Iris pigment epithelial cell (primary cell): Measurements from ENCODE around the gene SETD2.
"Not testable (repeated sequence)": the region's sequence is repeated elsewhere in the genome, so short reads cannot be mapped to it uniquely, and the experiment has no call there.

Source experiments
- DNase-seq: peaks from one replicate; pipeline ENCODE4 v3.0.0-alpha.2; 2011; ENCODE audit warnings: low read depth

The SETD2 gene

DNA sequence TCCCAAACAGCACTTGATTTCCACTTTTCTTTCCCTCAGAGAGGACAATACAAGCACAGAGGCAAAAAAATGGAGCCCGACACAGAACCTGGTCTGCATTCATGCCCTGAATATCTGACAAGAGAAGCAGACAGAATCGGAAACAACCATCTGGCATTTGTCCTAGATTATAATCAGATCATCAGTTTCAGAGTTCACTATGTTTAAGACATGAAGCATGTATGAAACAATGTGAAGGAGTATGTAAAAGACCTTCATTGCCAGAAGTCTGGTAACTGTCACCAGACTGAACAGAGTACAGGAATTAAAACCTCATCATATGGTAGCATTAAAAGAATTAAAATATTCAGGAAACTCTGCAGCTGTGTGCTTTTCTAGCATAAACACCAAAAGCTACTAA is 65.0 kb downstream of the SETD2 start:
- peak; percentile 39 for DNase-seq

DNA sequence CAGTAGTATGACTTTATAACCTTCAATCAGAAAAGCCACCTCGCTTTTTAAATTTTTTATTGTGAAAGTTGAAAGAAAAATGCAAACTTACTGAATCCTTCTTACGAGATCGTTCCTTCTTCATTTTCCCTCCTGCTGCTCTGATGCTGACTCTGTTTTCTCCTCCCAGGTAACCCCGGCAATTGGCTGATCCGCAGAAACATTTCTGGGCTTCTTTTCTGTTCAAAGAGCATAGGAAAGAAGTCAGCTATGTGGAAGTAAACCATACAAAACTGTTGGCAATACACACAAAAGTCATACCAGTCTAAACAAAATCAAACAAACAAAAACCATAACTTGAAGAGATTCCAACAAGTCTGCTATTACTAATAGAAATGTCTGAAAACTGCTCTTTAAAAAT is 66.0 kb downstream of the SETD2 start:
- no peak for DNase-seq

DNA sequence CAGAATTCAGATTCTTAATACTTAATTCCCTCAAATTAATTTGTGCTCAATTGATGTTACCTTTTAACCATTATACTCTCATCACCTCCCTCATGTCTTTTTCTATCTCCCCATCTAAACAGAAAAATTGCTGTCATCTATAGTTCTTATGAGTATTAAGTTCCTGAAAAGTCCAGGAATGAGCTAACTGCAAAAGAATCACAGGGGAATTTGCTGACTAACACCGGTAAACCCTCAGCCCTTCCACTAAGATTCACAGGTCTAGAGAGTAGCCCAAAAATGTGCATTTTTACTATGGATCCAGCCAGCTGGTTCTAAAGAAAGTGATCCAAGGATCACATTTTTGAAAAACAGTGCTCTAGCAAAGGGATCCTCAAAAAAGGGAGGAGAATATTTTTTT is 67.0 kb downstream of the SETD2 start:
- DNase-seq, result peak; percentile 85

DNA sequence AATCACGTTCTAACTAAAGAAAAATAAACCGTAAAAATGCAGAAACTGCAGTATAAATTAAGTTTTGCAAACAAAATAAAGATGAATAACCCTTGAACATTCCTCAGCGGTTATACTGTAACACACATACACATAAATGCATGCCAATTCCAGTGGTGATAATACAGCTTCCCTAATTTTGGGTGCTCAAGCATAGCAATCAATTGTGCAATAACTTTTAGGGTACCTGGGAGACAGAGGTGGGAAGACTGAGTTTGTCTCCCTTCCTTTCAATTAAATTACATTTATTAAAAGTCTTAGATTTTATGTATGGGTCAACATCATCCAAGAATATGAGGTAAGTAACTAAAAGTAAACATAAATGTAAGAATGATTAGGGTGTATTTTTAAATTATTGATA is 71.8 kb downstream of the SETD2 start:
- no peak for DNase-seq

DNA sequence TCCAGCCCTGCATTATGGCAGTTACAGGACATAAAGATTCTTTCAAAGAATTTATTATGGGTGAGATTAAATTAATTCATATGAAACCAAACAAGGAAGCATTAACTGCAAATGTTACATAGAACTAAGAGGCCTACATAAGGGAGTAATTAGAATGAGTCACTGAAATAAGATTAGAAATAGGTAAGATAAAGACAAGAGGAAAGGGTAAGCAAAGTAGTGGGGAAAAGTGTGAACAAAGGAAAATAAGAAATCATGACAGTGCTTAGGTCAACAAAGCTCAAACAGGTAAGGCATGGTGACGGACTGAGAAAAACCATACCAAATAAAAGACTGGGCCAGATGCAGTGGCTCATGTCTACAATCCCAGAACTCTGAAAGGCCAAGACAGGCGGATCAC is 74.3 kb downstream of the SETD2 start:
- DNase-seq, result no peak

DNA sequence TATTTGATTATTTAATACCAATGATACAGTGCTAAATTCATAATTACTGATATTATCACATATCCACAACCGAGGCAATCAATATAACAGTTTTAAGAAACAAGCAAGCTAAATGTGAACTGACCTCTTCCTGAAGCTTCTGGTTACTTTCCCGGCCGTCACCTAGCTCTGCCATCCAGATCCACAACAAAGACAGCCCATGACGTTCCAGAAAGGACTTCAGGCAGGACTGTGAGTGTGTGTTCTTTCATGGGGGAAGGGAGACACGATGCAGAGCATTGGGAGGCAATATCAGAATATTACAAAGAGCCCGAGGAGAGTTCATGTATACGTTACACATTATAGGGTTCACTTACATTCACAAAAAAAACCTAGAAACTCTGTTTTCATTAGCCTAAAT is 77.8 kb downstream of the SETD2 start:
- DNase-seq, result no peak

DNA sequence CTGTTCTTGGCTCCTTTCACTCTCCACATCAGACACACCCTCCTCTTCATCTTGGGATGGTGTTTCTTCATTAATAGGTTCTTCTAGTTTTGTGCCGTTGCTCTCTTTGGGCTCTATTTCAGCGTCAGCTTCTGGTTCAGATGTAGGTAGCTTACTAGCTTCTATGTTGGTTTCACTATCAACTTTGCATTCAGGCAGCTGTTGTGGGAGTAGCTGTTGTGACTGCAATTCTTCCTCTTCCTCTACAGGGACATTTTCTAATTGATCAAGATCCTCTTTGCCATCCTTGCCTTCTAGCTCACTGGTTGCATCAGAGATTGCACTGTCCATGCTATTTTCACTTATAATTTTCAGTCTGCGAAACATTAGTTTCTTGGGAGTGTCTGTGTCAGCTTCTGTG is 80.1 kb downstream of the SETD2 start:
- DNase-seq, result no peak

DNA sequence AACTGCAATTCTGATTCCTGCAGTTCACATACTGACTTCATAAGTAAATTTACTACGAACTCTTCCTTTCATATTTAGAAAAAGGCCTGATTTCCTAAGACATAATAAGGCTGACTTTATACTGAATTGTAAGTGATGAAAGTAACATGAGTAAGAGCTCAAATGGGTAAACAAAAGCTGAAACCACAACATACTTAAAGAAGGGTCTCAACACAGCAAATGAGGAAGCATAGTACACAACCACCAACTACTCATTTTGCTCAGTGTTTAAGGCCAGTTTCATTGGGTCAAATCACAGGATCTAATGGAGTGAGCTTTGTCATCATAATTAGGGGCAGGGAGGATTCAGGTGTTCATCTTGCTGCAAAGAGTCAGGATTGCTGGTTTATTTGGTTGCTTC is 81.4 kb downstream of the SETD2 start:
- DNase-seq, result peak; percentile 86

DNA sequence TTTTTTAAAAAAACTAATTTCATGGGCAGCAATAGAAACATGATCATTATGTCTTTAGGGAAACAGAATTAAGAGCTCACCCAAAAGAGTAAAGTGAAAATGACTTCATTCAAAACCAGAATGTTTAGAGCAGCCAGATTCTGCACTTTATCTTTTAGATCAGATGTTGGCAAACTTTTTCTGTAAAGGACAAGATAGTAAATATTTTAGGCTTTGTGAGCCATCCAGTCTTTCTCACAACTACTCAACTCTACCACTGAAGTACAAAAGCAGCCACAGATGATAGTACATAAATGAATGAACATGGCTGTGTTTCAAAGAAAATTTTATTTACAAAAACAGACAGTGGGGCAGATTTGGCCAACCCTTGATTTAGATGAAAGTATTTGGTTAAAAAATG is 84.5 kb downstream of the SETD2 start:
- DNase-seq, result no peak

DNA sequence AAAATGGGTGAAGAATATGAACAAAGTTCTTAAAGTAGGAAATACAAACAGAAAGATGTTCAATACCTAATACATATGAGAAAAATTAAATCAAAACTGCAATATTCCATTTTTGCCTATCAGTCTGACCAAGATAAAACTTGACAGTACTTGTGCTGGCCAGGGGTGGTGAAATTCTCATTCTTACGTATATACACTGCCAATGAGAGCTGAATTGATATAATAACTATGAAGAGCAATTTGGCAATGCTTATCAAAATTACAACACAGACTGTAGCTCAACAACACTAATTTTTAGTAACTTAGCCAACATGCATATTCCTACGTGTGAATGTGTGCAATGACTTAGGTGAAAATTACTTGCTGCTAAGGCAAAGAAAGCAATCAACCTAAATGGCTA is 90.2 kb downstream of the SETD2 start:
- no peak for DNase-seq

DNA sequence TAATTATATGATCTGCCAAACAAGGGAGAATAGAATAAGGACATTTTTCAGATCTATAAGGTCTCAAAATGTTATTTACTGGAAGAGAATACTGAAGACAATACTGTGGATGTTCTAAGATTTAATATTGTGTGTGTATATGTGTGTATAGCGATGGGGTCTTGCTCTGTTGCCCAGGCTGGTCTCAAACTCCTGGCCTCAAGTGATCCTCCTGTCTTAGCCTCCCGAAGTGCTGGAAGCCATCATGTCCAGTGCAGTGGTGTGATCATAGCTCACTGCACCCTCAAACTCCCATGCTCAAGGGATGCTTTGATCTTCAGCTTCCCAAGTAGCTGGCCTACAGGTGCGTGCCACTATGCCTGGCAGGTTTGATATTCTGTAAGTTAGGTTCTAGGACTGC is 93.1 kb downstream of the SETD2 start:
- DNase-seq, result no peak

DNA sequence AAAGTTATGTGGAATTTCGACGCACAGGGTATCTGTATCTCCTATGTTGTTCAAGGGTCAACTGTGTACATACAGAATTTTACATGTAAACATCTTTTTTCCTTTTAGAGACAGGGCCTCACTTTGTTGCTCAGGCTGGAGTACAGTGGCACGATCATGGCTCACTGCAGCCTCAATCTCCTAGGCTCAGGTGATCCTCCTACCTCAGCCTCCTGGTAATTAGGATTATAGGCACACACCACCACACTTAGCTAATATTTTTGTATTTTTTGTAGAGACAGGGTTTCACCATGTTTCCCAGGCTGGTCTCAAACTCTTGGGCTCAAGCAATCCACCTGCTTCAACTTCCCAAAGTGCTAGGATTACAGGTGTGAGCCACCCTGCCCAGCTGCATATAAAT is 97.7 kb downstream of the SETD2 start:
- DNase-seq, result not testable (repeated sequence)

DNA sequence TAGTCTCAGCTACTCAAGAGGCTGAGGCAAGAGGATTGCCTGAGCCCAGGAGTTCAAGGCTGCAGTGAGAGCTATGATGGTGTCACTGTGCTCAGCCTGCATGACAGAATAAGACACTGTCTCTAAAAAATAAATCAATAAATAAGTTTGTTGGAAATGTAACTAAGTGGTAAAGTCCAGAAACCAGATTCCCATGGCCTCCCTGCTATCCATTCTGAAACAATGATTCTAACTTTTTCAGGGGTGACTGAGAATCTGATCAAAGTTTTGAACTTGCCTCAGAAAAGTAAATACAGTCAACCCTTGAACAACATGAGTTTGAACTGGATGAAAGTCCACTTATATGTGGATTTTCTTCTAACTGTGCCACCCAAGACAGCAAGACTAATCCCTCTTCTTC is 98.2 kb downstream of the SETD2 start:
- DNase-seq, result no peak

DNA sequence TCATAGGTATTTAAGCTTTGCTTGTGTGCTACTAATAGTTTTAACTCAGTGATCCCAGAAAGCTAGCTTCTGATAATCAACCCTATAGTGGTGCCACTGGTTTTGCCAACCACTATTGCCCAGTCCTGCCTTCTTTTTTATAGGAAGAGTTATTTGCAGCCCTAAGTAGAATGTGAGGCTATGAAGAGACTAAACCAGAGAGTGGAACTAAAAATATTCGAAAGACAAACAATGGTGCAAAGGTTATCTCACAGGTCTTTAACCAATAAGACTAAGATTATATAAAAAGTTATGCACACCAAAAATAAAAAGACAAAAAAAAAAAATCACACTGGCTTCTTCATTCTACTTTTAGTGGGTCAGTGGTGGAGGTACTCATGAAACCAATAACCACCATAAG is 98.9 kb downstream of the SETD2 start:
- DNase-seq, result no peak

DNA sequence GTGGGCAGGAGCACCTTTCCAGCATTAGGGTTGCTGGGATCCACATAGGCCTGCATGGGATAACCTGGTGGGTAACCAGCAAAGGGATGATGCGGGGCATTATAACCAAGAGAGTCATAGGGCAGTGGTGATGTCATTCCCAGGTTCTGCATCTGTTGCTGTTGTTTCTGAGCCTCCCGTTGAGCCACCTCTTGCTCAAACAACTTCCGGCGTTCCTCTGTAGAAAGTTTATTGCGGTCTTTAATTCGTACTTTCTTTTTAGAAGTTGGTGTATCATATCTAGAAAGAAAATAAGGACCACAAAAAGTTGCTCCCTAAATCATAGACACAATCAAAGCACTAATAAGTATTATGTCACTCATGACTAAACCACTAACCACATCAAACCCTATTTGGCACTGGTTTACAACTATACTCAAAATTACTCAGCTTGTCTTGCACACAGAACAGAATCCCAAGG is 106.7 kb downstream of the SETD2 start:
- DNase-seq, result peak; percentile 35

DNA sequence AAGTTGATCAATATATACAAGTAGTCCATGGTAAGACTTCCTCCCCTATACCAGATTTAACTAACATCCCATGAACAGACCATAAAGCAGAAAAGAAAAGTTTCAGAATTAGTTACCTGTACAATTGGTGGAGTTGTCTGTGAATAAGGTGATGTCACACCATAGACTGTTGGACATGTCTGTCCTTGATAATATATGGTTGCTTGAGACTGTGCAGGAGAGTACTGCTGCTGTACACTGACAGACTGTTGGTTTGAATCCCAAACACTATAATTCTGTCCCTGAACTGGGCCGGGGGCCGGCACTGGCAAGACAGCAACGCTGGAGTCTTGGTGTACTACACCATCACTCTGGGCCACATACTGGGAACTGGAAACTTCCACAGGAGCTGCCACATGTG is 107.2 kb downstream of the SETD2 start:
- no peak for DNase-seq

DNA sequence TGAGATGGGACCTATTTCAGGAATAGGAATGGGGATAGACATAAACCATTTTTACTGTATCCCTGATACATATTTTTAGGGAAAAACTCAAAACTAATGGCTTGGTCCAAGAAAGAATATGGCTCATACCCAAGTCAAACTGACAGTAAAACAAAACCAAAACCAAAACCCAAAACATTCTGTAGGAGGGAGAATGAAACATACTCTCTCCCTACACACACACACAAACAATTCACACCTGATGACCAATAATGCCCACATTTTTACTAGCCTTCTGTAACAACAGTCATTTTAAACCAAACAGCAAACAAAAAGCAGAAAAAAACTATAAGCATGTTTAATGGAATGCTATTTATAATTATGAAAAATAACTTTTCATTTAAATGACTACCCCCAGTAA is 109.5 kb downstream of the SETD2 start:
- no peak for DNase-seq

DNA sequence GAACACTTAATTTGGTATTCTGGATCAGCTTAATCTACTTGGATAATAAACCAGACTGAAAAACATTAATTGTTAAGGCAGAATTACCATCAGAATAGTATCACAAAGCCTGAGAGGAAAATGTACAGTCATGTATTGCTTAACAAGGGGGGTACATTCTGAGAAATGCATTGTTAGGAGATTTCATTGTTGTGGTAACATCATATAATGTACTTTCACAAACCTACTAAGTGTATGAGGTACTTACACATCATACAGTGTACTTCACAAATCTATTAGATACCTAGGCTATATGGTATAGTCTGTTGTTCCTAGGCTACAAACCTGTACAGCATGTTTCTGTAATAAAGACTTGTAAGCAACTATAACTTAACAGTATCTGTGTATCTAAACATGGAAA is 116.2 kb downstream of the SETD2 start:
- DNase-seq, result no peak

DNA sequence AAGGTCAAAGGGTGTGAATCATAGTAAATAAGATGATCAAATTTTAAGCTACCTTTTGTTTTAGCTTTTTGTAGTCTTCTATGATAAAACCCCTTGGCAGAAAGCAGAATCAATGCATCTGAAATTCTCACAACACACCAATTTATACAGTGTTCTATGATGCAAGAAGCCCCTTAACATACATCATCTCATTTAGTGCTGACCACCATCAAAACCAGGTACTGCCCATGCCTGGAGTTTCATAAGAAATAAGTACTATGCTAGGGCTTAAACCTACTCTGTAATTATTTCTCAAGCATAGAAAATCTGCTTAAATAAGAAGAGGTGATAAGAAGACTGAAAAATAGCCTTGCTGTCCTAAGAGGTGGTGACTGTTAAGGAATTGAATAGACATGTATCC is 116.8 kb downstream of the SETD2 start:
- no peak for DNase-seq

DNA sequence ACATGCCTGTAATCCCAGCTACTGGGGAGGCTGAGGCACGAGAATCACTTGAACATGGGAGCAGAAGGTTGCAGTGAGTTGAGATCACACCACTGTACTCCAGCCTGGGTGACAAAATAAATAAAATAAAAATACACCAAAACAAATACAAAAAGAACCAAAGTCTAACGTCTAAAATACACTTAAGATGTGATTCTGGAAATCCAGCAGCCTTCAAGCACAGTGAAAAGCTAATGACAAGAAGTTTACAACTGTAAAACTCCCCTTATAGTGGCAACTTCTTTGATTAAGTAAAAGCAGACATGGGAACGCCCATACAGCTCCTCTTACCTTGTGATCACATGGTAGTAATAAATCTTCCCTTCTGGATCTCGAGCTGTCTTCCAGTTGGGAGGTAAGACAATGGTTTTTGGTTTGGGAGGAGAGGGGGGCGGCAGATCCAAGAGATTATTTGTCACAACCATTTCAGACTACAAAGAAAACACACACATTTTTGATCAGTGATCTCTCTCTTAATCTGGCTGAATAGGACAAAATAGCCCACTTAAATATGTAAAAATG is 121.6 kb downstream of the SETD2 start:
- DNase-seq, result no peak

DNA sequence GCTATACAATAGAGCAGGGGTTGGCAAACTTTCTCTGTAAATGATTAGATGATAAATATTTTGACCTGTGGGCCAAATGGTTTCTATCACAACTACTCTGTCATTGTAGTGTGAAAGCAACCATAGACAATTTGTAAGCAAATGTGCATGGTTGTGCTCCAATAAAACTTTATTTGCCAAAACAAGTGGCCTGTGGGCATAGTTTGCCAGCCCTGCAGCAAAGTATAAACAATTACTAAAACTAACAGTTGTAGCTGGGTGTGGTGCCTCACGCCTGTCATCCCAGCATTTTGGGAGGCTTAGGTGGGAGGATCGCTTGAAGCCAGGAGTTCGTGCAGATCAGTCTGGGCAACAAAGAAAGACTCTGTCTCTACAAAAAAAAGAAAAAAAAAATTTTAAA is 122.8 kb downstream of the SETD2 start:
- DNase-seq, result no peak

DNA sequence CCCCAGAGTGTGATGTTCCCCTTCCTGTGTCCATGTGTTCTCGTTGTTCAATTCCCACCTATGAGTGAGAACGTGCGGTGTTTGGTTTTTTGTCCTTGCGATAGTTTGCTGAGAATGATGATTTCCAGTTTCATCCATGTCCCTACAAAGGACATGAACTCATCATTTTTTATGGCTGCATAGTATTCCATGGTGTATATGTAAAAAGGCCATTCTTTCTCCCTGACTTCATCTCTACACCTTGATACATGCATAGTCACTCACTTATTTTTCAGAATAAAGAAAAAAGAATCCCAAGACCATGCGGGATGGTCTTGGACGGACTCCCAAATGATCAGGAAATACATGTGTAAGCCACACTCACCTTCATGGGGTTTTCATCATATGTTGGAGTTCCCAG is 126.6 kb downstream of the SETD2 start:
- not testable (repeated sequence) for DNase-seq

DNA sequence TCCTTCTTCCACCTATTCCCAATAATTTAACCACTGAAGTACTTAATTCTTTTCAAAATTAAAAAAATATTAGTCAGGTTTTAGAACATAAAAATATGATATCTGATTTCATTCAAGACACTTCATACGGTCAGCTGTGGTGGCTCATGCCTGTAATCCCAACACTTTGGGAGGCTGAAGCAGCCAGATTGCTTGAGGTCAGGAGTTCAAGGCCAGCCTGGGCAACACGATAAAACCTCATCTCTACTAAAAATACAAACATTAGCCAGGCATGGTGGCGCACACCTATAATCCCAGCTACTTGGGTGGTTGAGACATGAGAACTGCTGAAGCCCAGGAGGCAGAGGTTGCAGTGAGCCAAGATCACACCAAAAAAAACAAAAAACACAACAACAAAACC is 127.8 kb downstream of the SETD2 start:
- no peak for DNase-seq

DNA sequence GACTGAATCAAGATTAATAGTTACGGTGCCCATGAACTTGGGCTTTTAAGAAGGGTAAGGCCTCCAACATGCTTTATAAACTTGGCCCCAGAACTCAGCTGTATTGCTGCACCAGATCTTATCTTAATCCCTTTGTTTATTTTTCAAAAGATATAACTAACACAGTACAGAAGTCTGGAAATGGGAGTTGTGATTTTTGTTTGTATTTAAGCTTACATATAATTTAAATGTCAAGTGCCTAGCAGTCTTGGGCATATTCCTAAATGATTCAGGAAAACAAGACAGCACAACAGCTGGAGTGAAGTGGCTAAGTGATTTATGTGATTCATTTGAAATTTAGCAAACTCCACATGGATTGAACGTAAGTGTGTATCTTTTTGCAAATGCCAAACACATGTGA is 128.3 kb downstream of the SETD2 start:
- DNase-seq, result peak; percentile 74
